ENCODE results near the gene KLHL34.

The KLHL34 gene

GRCh38 chrX:21662761-21663160, 4.6 kb upstream of the KLHL34 start:
- TF ChIP-seq, protein P1, sequence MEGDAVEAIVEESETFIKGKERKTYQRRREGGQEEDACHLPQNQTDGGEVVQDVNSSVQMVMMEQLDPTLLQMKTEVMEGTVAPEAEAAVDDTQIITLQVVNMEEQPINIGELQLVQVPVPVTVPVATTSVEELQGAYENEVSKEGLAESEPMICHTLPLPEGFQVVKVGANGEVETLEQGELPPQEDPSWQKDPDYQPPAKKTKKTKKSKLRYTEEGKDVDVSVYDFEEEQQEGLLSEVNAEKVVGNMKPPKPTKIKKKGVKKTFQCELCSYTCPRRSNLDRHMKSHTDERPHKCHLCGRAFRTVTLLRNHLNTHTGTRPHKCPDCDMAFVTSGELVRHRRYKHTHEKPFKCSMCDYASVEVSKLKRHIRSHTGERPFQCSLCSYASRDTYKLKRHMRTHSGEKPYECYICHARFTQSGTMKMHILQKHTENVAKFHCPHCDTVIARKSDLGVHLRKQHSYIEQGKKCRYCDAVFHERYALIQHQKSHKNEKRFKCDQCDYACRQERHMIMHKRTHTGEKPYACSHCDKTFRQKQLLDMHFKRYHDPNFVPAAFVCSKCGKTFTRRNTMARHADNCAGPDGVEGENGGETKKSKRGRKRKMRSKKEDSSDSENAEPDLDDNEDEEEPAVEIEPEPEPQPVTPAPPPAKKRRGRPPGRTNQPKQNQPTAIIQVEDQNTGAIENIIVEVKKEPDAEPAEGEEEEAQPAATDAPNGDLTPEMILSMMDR (IDR thresholded peaks at IDR 0.05; ENCODE audit: low read depth, low read length), result no peak
- no peak for DNase-seq (ENCODE audit: extremely low read depth, low read depth)

DNA sequence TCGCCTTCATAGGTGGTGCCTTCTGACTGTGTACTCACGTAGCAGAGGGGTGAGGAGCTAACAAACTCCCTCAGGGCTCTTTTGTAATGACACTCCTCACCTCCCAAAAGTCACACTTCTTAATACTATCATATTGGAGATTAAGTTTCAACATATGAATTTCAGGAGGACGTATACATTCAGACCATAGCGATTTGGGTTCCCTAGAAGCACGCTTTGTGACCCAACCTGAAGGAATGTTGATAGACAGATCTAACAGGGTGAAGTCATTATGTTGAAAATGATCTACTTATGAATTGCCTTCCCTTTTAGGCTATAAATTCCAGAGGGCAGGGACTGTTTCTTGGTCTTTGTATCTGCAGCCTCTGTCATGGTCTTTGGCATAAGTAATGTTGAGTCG, 3.2 kb upstream of the KLHL34 start:
- no peak for DNase-seq (ENCODE audit: extremely low read depth, low read depth)
- TF ChIP-seq, protein P1 (IDR thresholded peaks at IDR 0.05; ENCODE audit: low read depth, low read length), result no peak

- no peak for DNase-seq (ENCODE audit: extremely low read depth, low read depth)
- TF ChIP-seq, protein P1 (IDR thresholded peaks at IDR 0.05; ENCODE audit: low read depth, low read length), result no peak
These were observed 2.0 kb upstream of the KLHL34 start for GRCh38 chrX:21660156-21660555.

DNA sequence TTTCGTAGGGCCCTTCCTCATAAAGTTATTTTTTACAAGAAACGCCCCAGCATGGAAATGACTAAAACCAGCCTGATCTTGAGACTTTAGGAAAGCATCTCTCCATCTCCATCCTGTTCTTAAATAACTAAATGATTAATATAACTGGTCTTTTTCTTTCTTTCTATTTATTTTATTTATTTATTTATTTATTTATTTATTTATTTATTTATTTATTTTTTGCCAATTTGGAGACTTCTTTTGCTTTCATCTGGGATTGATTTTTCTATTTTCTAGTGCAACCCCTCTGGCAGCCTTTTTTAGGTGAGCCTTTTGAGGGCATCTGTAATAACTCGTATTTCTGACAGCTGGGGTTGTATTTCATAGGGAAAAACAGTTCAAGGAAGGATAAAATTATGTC, 1.2 kb upstream of the KLHL34 start:
- TF ChIP-seq, protein P1 (IDR thresholded peaks at IDR 0.05; ENCODE audit: low read depth, low read length), result no peak
- no peak for DNase-seq (ENCODE audit: extremely low read depth, low read depth)

- TF ChIP-seq, protein P1 (IDR thresholded peaks at IDR 0.05; ENCODE audit: low read depth, low read length), result no peak
- DNase-seq (ENCODE audit: extremely low read depth, low read depth), result no peak
These were observed 616 bp upstream of the KLHL34 start for GRCh38 chrX:21658746-21659145.

DNA sequence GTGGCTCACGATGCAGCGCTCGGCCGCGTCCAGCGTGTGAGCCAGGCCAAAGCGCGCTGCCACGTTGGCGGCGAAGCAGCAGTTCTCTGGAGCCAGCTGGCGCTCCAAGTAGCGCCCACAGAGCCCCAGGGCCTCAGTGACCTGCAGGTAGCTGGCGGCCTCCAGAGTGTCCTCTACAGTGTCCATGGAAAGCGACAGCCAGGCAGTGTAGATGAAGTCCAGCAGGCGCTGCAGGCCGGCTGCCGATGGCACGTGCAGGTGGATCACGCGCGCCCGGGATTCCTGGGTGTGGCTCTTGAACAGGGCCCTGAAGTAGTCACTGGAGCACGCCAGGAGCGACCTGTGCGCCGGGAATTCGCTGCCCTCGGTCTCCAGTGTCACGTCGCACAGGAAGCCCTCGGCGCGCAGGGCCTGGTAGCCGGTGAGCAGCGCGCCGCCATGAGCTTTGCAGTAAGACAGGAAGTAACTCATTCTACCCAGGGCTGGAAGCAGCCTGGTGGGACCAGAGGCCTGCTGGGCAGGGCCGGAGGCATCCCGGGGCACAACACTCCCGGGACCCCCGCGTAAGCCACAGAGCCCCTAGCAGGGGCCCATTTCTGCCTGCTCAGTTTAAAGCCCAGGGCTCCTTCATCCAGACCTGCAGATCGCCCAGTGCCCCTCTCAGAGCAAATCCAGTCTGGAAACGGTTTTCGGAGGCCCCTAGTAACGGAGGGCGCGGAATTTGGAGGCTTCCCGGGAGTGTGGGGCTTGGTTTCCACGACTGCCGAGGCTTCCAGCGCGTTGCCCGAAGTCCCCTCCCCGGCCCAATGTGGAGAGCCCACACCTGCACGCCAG, 595 bp downstream of the KLHL34 start:
- no peak for DNase-seq (ENCODE audit: extremely low read depth, low read depth)

More for the DNA sequence above, 595 bp downstream of the KLHL34 start:
- TF ChIP-seq, protein P1 (IDR thresholded peaks at IDR 0.05; ENCODE audit: low read depth, low read length), result no peak

All from AG09319 (cell line).